ENCODE results near the gene LCE1B. TPM values are rescaled to one million over a fixed set of nuclear protein-coding genes. Genes with fewer than 3 reads are reported as not detected.

LCE1B gene
- total RNA-seq, 1 experiment from 2014 or later = not detected

GRCh38 chr1:152811050-152811449, 721 bp upstream of the LCE1B start:
- TF ChIP-seq CTCF (IDR thresholded peaks at IDR 0.05; ENCODE audit: unreplicated experiment) = no peak
- H3K27me3 Mint-ChIP-seq (ENCODE audit: unreplicated experiment) = peaks cover 65% of the 10 kb centered on the region
- H3K9me3 Mint-ChIP-seq (ENCODE audit: low read depth, unreplicated experiment) = no peaks in the 10 kb centered on the region
- CTCF ChIA-PET = no interaction called here
- no peak overlapping the region for H3K4me3 Mint-ChIP-seq (ENCODE audit: low read depth, unreplicated experiment)
- no peaks in the 10 kb centered on the region for H3K36me3 Mint-ChIP-seq (ENCODE audit: insufficient read depth, unreplicated experiment)
- DNase-seq = no peak
- no TSS peak for BruUV-seq (replicated peaks)
- intact Hi-C loops (cut with micrococcal nuclease; ENCODE audit: unreplicated experiment) = no loop called here
- no peak overlapping the region for H3K27ac Mint-ChIP-seq (ENCODE audit: unreplicated experiment)
- no peaks in the 10 kb centered on the region for H3K4me1 Mint-ChIP-seq (ENCODE audit: low read depth, unreplicated experiment)

DNA sequence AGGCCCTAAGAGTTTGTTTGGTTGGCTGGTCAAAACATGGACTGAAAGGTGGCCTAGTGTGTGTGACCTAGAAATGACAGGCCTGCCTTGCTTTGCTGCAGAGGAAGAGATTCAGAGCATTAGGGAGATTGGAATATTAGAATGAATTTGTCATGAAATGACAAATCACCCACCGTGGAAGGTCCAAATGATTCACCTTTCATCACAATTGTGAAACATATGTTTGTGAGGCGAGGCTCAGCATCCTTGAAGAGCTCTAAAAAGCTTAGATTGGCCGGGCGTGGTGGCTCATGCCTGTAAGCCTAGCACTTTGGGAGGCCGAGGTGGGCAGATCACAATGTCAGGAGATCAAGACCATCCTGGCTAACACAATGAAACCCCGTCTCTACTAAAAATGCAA, 5.5 kb downstream of the LCE1B start:
- Mint-ChIP-seq H3K4me1 (ENCODE audit: low read depth, unreplicated experiment) (no peaks in the 10 kb centered on the region), H3K9me3 (ENCODE audit: low read depth, unreplicated experiment) (no peaks in the 10 kb centered on the region), H3K36me3 (ENCODE audit: insufficient read depth, unreplicated experiment) (no peaks in the 10 kb centered on the region), H3K27ac (ENCODE audit: unreplicated experiment) (no peak overlapping the region), H3K4me3 (ENCODE audit: low read depth, unreplicated experiment) (no peak overlapping the region), H3K27me3 (ENCODE audit: unreplicated experiment) (peaks cover 50% of the 10 kb centered on the region)
- no peak for TF ChIP-seq CTCF (IDR thresholded peaks at IDR 0.05; ENCODE audit: unreplicated experiment)
- intact Hi-C loops (cut with micrococcal nuclease; ENCODE audit: unreplicated experiment) = no loop called here
- DNase-seq = no peak
- no TSS peak for BruUV-seq (replicated peaks)
- CTCF ChIA-PET = no interaction called here

DNA sequence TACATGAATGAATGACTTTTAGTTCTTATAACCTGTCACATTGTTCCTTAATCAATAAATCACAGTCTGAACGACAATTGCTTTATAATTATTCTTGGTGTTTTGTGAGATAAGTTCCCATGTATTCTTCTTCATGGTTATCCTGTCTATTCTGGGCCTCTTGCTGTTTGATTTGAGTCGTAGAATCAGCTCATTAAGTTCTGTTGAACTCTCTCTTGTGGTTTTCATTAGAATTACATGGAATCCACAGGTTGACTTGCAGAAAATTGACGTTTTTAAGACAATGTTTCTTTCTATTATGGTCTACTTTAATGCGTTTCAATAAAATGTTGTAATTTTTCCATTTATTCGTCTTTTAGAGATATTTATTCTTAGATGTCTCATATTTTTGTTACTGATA, 11.5 kb downstream of the LCE1B start:
- H3K27ac Mint-ChIP-seq (ENCODE audit: unreplicated experiment) = no peak overlapping the region
- H3K4me3 Mint-ChIP-seq (ENCODE audit: low read depth, unreplicated experiment) = no peak overlapping the region
- DNase-seq = no peak
- peaks cover 55% of the 10 kb centered on the region for H3K27me3 Mint-ChIP-seq (ENCODE audit: unreplicated experiment)
- H3K9me3 Mint-ChIP-seq (ENCODE audit: low read depth, unreplicated experiment) = no peaks in the 10 kb centered on the region
- TF ChIP-seq CTCF (IDR thresholded peaks at IDR 0.05; ENCODE audit: unreplicated experiment) = no peak
- H3K4me1 Mint-ChIP-seq (ENCODE audit: low read depth, unreplicated experiment) = no peaks in the 10 kb centered on the region
- intact Hi-C loops (cut with micrococcal nuclease; ENCODE audit: unreplicated experiment) = no loop called here
- BruUV-seq (replicated peaks) = no TSS peak
- CTCF ChIA-PET = no interaction called here
- no peaks in the 10 kb centered on the region for H3K36me3 Mint-ChIP-seq (ENCODE audit: insufficient read depth, unreplicated experiment)

- Mint-ChIP-seq H3K27ac (ENCODE audit: unreplicated experiment) (no peak overlapping the region), H3K4me1 (ENCODE audit: low read depth, unreplicated experiment) (no peaks in the 10 kb centered on the region), H3K36me3 (ENCODE audit: insufficient read depth, unreplicated experiment) (no peaks in the 10 kb centered on the region), H3K27me3 (ENCODE audit: unreplicated experiment) (peaks cover 54% of the 10 kb centered on the region), H3K4me3 (ENCODE audit: low read depth, unreplicated experiment) (no peak overlapping the region), H3K9me3 (ENCODE audit: low read depth, unreplicated experiment) (no peaks in the 10 kb centered on the region)
- no peak for TF ChIP-seq CTCF (IDR thresholded peaks at IDR 0.05; ENCODE audit: unreplicated experiment)
- intact Hi-C loops (cut with micrococcal nuclease; ENCODE audit: unreplicated experiment) = no loop called here
- CTCF ChIA-PET = no interaction called here
- DNase-seq = no peak
- no TSS peak for BruUV-seq (replicated peaks)
These were observed 13.2 kb downstream of the LCE1B start for GRCh38 chr1:152824964-152825363.

- CTCF ChIA-PET = no interaction called here
These were observed 15.4 kb downstream of the LCE1B start, which contains the start of gene LCE1A for GRCh38 chr1:152827173-152827572. Gene LCE1A, plus strand, starts transcription at chr1:152827473. Its CDS starts 0 bp downstream, at chr1:152827473.

More at GRCh38 chr1:152827173-152827572, 15.4 kb downstream of the LCE1B start, which contains the start of gene LCE1A:
- intact Hi-C loops (cut with micrococcal nuclease; ENCODE audit: unreplicated experiment) = no loop called here
- Mint-ChIP-seq H3K4me3 (ENCODE audit: low read depth, unreplicated experiment) (no peak within 1 kb of the TSS), H3K9me3 (ENCODE audit: low read depth, unreplicated experiment) (no peaks in the 10 kb centered on the region), H3K4me1 (ENCODE audit: low read depth, unreplicated experiment) (no peaks in the 10 kb centered on the region), H3K27me3 (ENCODE audit: unreplicated experiment) (peaks cover 62% of the 10 kb centered on the region), H3K36me3 (ENCODE audit: insufficient read depth, unreplicated experiment) (no peaks in the 10 kb centered on the region), H3K27ac (ENCODE audit: unreplicated experiment) (no peak within 1 kb of the TSS)
- BruUV-seq (replicated peaks) = no TSS peak
- TF ChIP-seq CTCF (IDR thresholded peaks at IDR 0.05; ENCODE audit: unreplicated experiment) = no peak
- DNase-seq = no peak

All from Calu3 (cell line).